ENCODE measurements around the gene TAF1. TPM values are rescaled to one million over a fixed set of nuclear protein-coding genes. Genes with fewer than 3 reads are reported as not detected.
"Not testable (repeated sequence)": the region's sequence is repeated elsewhere in the genome, so short reads cannot be mapped to it uniquely, and the experiment has no call there.

TAF1 gene
- total RNA-seq, 1 donor from 2014 or later, result 66.6 TPM

DNA sequence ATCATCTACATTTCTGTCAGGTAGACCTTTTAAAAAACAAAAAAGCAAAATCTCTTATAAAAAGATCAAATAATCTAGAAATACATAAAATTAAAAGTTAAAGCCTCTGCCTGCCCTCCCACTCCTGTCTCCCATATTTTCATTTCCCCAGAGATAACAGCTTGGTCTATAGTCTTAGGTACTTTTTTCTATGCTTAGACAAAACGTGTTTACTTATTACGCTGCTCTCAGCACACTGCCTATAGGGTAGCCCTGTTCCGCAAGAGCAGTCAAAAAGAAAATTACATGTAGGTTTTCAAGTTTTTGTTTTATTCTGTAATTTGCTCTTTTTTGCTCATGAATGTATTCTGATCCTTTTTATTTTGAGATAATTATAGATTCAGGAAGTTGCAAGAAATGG is 73.3 kb downstream of the TAF1 start:
- no peak for DNase-seq

- DNase-seq, result no peak
These were observed 73.7 kb downstream of the TAF1 start for GRCh38 chrX:71439896-71440295.

GRCh38 chrX:71440401-71440800 is 74.2 kb downstream of the TAF1 start:
- DNase-seq, result no peak

- DNase-seq, result not testable (repeated sequence)
These were observed 75.7 kb downstream of the TAF1 start for GRCh38 chrX:71441809-71442208.

- peak; percentile 14 for DNase-seq
These were observed 84.4 kb downstream of the TAF1 start for GRCh38 chrX:71450433-71451106.

GRCh38 chrX:71451518-71451917 is 85.4 kb downstream of the TAF1 start:
- not testable (repeated sequence) for DNase-seq

- no peak for DNase-seq
These were observed 86.9 kb downstream of the TAF1 start for GRCh38 chrX:71453056-71453455.

DNA sequence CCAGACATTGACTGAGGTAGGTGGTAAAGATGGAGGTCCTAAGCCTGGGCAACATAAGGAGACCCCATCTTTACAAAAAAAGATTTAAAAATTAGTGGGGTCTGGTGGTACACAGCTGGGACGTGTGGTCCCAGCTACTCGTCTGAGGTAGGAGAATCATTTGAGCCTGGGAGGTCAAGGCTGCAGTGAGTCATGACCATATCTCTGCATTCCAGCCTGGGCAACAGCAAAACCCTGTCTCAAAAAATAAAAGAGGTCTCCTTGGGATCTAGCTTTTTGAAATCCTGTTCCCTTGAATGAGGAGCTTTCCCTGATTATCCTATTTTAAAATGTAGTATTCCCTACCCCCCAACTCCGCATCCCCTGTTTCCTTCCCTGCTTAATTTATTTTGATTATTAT is 88.1 kb downstream of the TAF1 start:
- no peak for DNase-seq

DNA sequence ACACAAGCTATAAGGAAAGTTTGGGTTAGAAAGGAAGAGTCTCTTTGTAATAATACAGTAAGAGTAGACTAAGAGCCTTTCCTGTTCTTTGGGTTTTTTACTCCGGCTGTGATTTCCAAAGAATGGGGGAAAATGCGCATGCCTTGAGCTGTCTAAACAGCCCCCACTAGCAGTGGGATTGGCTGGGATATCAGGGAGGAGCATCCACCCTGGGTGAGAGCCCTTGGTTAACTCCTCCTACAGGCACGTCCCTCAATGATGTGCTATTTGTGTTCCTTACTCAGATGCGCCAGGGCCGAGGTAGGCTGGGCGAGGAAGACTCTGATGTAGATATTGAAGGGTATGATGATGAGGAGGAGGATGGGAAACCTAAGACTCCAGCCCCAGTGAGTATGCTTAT is 92.7 kb downstream of the TAF1 start:
- no peak for DNase-seq

DNA sequence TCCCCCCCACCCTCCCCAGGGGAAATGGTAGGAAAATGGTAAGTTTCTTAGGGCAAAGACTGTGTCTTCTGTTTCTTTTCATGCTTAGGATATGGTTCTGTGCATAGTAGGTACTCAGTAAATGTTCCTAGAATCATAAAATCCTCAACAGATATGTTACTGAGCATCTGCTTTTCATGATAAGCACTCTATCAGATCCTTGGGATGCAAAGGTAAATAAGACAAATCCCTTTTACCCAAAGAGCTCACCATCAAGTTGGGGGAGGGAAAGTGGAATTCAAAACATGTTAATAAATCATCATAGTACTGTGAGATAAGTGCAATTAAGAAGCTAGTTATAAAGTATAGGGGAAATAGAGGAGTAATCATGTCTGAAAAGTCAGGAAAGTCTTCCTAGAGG is 98.8 kb downstream of the TAF1 start:
- no peak for DNase-seq

DNA sequence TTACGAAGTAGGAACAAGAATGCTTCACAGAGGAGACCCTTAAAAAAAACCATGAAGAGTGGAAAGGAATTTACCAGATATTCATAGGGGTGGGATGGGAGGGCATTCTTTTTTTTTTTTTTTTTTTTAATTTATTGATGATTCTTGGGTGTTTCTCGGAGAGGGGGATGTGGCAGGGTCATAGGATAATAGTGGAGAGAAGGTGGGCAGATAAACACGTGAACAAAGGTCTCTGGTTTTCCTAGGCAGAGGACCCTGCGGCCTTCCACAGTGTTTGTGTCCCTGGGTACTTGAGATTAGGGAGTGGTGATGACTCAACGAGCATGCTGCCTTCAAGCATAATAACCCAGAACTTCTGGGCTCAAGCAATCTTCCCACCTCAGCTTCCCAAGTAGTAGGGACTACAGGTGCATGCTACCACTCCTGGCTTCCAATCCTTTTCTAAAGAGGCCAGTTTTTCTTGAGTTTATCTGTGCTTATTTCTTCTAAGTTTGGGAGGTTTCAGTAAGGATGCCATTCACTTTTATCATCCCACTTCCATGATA is 100.9 kb downstream of the TAF1 start:
- no peak for DNase-seq

GRCh38 chrX:71475785-71476540 is 109.8 kb downstream of the TAF1 start:
- DNase-seq, result no peak

GRCh38 chrX:71482228-71482958 is 116.2 kb downstream of the TAF1 start:
- DNase-seq, result no peak

GRCh38 chrX:71487814-71488213 is 121.7 kb downstream of the TAF1 start:
- DNase-seq, result no peak

DNA sequence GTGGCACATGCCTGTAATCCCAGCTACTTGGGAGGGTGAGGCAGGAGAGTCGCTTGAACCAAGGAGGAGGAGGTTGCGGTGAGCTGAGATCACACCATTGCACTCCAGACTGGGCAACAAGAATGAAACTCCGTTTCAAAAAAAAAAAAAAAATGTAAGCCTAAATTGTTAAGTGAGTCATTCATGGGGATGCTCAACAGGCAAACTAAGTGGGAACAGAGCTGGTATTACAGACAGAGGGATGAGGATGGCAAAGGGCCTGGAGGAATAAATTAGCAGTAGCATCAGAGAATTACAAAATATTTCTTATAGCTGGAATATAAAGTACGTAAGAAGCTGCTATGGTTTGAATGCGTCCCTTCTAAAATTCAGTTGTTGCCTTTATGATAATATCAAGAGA is 123.4 kb downstream of the TAF1 start:
- DNase-seq, result no peak

GRCh38 chrX:71492231-71493065 is 126.3 kb downstream of the TAF1 start:
- DNase-seq, result peak; percentile 35

- peak; percentile 22 for DNase-seq
These were observed 127.0 kb downstream of the TAF1 start for GRCh38 chrX:71493111-71493613.

DNA sequence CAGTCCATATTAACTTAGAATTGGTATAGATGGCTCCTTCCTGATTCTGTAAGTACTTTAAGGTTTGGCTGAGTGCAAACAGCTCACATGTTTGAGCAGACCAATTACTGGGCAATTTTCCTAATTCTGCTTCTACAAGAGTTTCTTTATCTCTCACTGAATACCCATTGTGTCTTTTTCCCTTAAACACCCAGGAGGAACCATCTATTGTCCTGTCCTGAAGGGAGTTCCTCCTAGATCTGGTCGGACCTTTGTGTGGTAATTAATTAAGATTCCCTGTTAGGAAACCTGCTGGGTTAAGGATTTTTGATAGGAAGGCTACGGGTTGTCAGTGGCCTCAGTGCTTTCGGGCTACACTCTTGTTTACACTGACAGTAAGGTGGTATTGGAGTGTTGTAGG is 129.8 kb downstream of the TAF1 start:
- not testable (repeated sequence) for DNase-seq

GRCh38 chrX:71496476-71496875 is 130.3 kb downstream of the TAF1 start:
- DNase-seq, result no peak

DNA sequence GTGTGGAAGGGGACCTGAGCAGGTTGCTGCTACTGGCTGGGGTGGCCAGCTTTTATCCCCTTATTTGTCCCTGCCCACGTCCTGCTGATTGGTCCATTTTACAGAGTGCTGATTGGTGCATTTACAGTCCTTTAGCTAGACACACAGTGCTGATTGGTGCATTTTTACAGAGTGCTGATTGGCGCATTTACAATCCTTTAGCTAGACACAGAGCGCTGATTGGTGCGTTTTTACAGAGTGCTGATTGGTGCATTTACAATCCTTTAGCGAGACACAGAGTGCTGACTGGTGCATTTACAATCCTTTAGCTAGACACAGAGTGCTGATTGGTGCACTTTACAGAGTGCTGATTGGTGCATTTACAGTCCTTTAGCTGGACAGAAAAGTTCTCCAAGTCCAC is 135.9 kb downstream of the TAF1 start:
- DNase-seq, result not testable (repeated sequence)

DNA sequence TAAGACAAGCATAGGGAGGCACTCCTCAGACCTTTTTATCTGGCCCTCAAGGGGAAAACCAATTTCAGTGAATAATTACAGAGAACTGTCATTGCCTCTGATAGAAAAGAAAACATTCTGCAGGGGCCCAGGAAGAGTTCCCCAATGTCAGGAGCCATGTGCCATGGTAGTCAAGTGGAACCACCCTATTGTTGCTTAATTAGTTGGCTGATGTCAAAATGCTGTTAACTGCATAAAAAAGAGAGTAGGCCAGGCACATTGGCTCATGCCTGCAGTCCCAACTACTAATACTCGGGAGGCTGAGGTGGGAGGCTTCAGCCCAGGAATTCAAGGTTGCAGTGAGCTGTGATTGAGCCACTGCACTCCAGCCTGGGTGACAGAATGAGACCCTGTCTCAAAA is 138.2 kb downstream of the TAF1 start:
- no peak for DNase-seq

DNA sequence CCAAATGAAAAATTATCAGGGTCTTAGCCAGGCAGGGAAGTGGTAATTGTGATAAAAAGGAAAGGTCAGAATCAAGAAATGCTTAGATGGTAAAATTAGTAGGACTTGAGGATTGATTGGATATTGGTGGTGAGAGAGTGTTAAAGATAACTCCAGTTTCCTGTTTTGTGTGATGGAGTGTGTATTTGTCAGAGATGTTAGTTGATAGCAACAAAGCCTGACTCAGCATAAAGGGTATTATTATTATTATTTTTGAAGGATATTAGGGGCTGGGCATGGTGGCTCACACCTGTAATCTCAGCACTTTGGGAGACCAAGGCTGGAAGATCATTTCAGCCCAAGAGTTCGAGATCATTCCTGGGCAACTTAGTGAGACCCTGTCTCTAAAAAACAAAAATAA is 143.1 kb downstream of the TAF1 start:
- DNase-seq, result no peak
